Sigmoid colon (tissue), 7 donors: ENCODE data around the gene VILL. TPM values are rescaled to one million over a fixed set of nuclear protein-coding genes. Genes with fewer than 3 reads are reported as not detected.
A peak's percentile ranks its signal among the peaks of the same experiment; 100 is the strongest.

ENCODE experiments used
- DNase-seq: peaks from one replicate; pipeline ENCODE4 v3.0.0-alpha.2; 2019
- H3K27ac ChIP-seq, 4 donors: fragments of 200-600 bp; sonication (generic); one replicate each; pipeline ENCODE4 v1.5.1; 2016 to 2019; ENCODE audit warnings: mild to moderate bottlenecking in 1 of 4
- H3K27me3 ChIP-seq, 3 donors: fragments of 200-600 bp; sonication (generic); one replicate each; pipeline ENCODE4 v1.5.1; 2019; ENCODE audit warnings: mild to moderate bottlenecking in 1 of 3
- H3K36me3 ChIP-seq, 4 donors: fragments of 200-600 bp; sonication (generic); one replicate each; pipeline ENCODE4 v1.5.1; 2016 to 2019
- H3K4me1 ChIP-seq, 4 donors: fragments of 200-600 bp; sonication (generic); one replicate each; pipeline ENCODE4 v1.5.1; 2017 to 2019
- H3K4me3 ChIP-seq, 4 donors: fragments of 200-600 bp; sonication (generic); one replicate each; pipeline ENCODE4 v1.5.1; 2017 to 2019; ENCODE audit warnings: mild to moderate bottlenecking in 2 of 4, moderate library complexity in 1 of 4
- H3K9me3 ChIP-seq, 4 donors: fragments of 200-600 bp in 3 of 4; sonication (generic) in 3 of 4; one replicate each; pipeline versions ENCODE4 v1.5.1 to v1.6.1; 2013 to 2019
- EP300 ChIP-seq, 4 donors: sonication (generic); formaldehyde crosslinking; IDR thresholded peaks; one replicate each; pipeline ENCODE4 v1.6.1; 2017; ENCODE audit warnings: antibody characterized with exemption in 4 of 4
- POLR2A ChIP-seq, 2 donors: fragments of 450-650 bp; IDR thresholded peaks; one replicate each; pipeline ENCODE4 v1.6.1; 2016; ENCODE audit warnings: antibody characterized with exemption in 2 of 2, mild to moderate bottlenecking in 2 of 2, moderate library complexity in 2 of 2
- POLR2AphosphoS5 ChIP-seq, 4 donors: sonication (generic); formaldehyde crosslinking; IDR thresholded peaks; one replicate each; pipeline ENCODE4 v1.6.1; 2017; ENCODE audit warnings: antibody characterized with exemption in 4 of 4
- WGBS, 2 donors: extraction: QIAGEN DNeasy Blood & Tissue Kit; methylation state at CpG; one replicate each; pipeline ENCODE4 v1.1.7; 2013; 5-methylcytosine and 5-hydroxymethylcytosine counted together
- intact Hi-C: fragments of 100-400 bp; cut with DNase I; formaldehyde crosslinking; loops from one replicate; pipeline ENCODE4 v1.15.1; 2023
- polyA plus RNA-seq, 3 donors: library from polyadenylated mRNA; stranded (reverse); fragments of 200-250 nt; gene quantifications; one replicate each; pipeline ENCODE4 v1.2.3, GENCODE V29; 2013
- total RNA-seq, 4 donors: library from RNA; depleted of rRNA; stranded (reverse); fragments of >200 nt; gene quantifications; one replicate each; pipeline ENCODE4 v1.1.0, GENCODE V29; 2016
- TF ChIP-seq, protein P1 (sequence below), 4 experiments: fragments of 450-650 bp in 3 of 4; fragments of 200-600 bp in 1 of 4; IDR thresholded peaks; one replicate each; pipeline ENCODE4 v1.5.1; 2016 to 2019; ENCODE audit warnings: antibody characterized with exemption in 4 of 4, mild to moderate bottlenecking in 3 of 4, moderate library complexity in 2 of 4
- donor health status: healthy with polysubstance abuse.
- donor health status: Bipolar disorder and iron deficiency.
- donor health status: healthy.

VILL gene
- total and polyA plus RNA-seq, 7 donors = 5.3 to 175 (median 8.3) TPM

DNA sequence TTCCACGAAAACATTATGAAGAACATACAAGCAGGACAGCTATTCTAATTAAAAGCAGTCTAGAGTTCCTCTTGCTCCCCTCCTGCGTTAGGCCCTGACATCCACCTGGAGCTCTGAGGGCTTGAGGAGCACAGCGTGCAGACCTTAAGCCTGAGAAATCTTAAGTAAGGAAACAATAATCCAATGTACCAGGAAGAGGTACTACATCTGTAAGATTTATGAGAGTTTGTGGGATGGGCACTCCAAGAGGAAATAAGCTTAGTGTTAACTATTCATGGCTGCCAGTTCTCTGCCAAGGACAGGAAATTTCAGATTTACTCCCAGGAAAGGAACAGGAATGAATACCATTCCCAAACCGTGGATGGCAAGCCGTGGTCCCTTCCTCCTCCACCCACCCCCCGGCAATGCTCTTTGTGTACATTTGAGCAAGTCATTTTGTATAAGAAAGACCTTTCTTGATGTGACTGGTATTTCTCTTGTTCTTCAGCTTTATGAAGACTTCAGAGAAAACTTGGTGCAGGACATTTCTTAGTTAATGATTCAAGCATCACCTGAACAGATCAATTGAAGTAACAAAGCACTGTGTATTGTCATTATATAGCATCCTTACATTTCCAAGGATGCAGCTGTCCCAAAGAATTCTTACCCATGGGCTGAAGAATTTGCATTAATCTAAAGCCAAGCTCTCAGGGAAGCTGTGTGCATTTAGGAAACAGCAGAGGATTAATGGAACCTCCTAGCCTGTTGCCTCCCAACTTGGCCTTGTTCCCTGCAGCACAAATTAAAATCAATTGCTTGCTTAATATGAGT is 28.8 kb upstream of the VILL start:
- H3K36me3 ChIP-seq = peaks cover 0 to 10% (median 2%) of the 10 kb centered on the region in 4 donors

DNA sequence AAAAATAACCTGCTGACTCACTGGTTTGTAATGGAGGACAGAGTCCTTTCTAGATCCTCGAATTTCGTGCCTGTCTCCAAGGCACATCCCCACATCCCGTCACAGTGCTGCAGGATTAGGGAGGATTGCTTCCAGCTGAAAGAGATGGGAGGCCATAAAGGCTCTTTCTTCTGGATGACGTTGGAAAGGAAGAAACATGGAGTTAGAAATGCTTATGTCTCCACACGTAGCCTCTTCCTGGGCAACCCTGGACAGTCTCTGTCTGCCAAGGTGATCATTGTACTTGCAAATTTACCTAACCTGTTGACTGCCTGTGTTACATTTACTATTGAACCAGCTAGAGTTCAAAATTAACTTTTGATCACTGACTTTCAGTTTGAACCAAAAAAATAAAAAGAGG is 27.6 kb upstream of the VILL start:
- H3K9me3 ChIP-seq = no peaks in the 10 kb centered on the region
- peaks cover 0 to 25% (median 12%) of the 10 kb centered on the region in 4 donors for H3K4me1 ChIP-seq
- no peak overlapping the region for H3K4me3 ChIP-seq
- no peak for TF ChIP-seq POLR2A (IDR thresholded peaks at IDR 0.05)
- TF ChIP-seq, protein P1, sequence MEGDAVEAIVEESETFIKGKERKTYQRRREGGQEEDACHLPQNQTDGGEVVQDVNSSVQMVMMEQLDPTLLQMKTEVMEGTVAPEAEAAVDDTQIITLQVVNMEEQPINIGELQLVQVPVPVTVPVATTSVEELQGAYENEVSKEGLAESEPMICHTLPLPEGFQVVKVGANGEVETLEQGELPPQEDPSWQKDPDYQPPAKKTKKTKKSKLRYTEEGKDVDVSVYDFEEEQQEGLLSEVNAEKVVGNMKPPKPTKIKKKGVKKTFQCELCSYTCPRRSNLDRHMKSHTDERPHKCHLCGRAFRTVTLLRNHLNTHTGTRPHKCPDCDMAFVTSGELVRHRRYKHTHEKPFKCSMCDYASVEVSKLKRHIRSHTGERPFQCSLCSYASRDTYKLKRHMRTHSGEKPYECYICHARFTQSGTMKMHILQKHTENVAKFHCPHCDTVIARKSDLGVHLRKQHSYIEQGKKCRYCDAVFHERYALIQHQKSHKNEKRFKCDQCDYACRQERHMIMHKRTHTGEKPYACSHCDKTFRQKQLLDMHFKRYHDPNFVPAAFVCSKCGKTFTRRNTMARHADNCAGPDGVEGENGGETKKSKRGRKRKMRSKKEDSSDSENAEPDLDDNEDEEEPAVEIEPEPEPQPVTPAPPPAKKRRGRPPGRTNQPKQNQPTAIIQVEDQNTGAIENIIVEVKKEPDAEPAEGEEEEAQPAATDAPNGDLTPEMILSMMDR (IDR thresholded peaks at IDR 0.05) = no peak
- TF ChIP-seq EP300 (IDR thresholded peaks at IDR 0.05) = no peak
- TF ChIP-seq POLR2AphosphoS5 (IDR thresholded peaks at IDR 0.05) = no peak
- no peak overlapping the region for H3K27ac ChIP-seq
- intact Hi-C loops = no loop called here
- 24 to 60% methylated on average over 5 of the region's 5 CpGs for WGBS, 2 donors
- no peak for DNase-seq
- no peaks in the 10 kb centered on the region for H3K27me3 ChIP-seq
- H3K36me3 ChIP-seq = peaks cover 0 to 10% (median 2%) of the 10 kb centered on the region in 4 donors

More for the DNA sequence above, 28.8 kb upstream of the VILL start:
- WGBS, 2 donors = 10 to 48% methylated on average over 6 of the region's 6 CpGs
- H3K9me3 ChIP-seq = no peaks in the 10 kb centered on the region
- TF ChIP-seq POLR2AphosphoS5 (IDR thresholded peaks at IDR 0.05) (no peak), POLR2A (IDR thresholded peaks at IDR 0.05) (no peak), EP300 (IDR thresholded peaks at IDR 0.05) (no peak)
- TF ChIP-seq, protein P1 (IDR thresholded peaks at IDR 0.05) = no peak
- no peaks in the 10 kb centered on the region for H3K27me3 ChIP-seq
- no peak for DNase-seq
- H3K4me1 ChIP-seq = peaks cover 0 to 30% (median 15%) of the 10 kb centered on the region in 4 donors
- intact Hi-C loops = no loop called here
- no peak overlapping the region for H3K4me3 ChIP-seq
- H3K27ac ChIP-seq = peak overlapping the region in 2 of 4 donors; percentile 5 to 6

DNA sequence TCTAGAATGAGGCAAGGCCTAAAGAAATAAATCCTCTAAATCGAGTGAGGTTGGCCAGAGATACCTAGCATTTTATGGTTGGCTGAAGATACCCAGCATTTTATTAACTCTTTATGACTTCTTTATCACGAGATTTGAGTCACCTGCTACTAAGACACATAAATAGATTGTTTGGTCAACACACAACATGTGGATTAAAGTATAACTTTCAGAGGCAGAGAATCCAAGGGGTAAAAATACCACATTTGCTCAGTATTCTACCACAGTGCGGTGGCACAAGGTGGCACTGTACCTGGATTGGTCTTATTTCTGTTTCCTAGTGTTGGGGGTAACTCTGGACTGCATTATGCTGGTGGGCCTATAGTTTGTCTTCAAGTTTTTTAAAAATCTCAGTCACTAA is 27.0 kb upstream of the VILL start:
- Histone ChIP-seq H3K27me3 (no peaks in the 10 kb centered on the region), H3K4me1 (peaks cover 0 to 25% (median 12%) of the 10 kb centered on the region in 4 donors), H3K9me3 (no peaks in the 10 kb centered on the region), H3K4me3 (no peak overlapping the region), H3K36me3 (peaks cover 0 to 10% (median 3%) of the 10 kb centered on the region in 4 donors), H3K27ac (no peak overlapping the region)
- TF ChIP-seq, protein P1 (IDR thresholded peaks at IDR 0.05) = no peak
- TF ChIP-seq POLR2A (IDR thresholded peaks at IDR 0.05) = no peak
- TF ChIP-seq POLR2AphosphoS5 (IDR thresholded peaks at IDR 0.05) = no peak
- TF ChIP-seq EP300 (IDR thresholded peaks at IDR 0.05) = no peak
- no peak for DNase-seq
- intact Hi-C loops = no loop called here
- 14 to 73% methylated on average over 3 of the region's 3 CpGs for WGBS, 2 donors

DNA sequence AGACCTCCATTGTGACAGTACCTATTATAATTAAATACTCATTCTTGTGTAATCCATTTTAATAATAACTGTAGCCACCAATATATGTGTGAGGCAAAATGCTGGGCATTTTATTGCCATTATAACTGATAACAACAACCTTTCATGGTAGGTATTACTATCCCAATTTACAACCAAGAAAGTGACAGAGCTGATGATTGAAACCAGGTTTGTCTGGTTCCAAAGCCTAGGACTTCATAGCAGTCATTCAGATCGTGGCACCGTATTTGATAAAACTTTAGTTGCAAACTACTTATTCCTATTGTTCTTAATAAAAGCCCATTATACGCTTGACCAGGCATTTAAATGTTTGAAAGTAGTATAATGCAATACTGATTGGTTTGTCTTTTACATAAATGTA is 26.4 kb upstream of the VILL start:
- DNase-seq = no peak
- intact Hi-C loops = no loop called here
- peaks cover 0 to 25% (median 12%) of the 10 kb centered on the region in 4 donors for H3K4me1 ChIP-seq
- no peak overlapping the region for H3K27ac ChIP-seq
- H3K4me3 ChIP-seq = no peak overlapping the region
- peaks cover 0 to 13% (median 4%) of the 10 kb centered on the region in 4 donors for H3K36me3 ChIP-seq
- 24 to 70% methylated on average over 3 of the region's 3 CpGs for WGBS, 2 donors
- TF ChIP-seq POLR2AphosphoS5 (IDR thresholded peaks at IDR 0.05) = no peak
- TF ChIP-seq EP300 (IDR thresholded peaks at IDR 0.05) = no peak
- TF ChIP-seq, protein P1 (IDR thresholded peaks at IDR 0.05) = no peak
- no peak for TF ChIP-seq POLR2A (IDR thresholded peaks at IDR 0.05)
- no peaks in the 10 kb centered on the region for H3K27me3 ChIP-seq
- H3K9me3 ChIP-seq = no peaks in the 10 kb centered on the region
